Activated CD8-positive, alpha-beta T cell treated with anti-CD3 and anti-CD28 coated beads for 36 hours (primary cell): ENCODE data around the gene WRAP73. TPM values are rescaled to one million over a fixed set of nuclear protein-coding genes. Genes with fewer than 3 reads are reported as not detected.

Experiments
- ATAC-seq: fragments of 200-7000 bp; cut with Tn5 transposase; one replicate; pipeline ENCODE4 v1.10.0; 2021; ENCODE audit warnings: mild to moderate bottlenecking, moderate library complexity
- CTCF ChIA-PET: fragments of 350-600 bp; sonication (Branson Sonifier 250); formaldehyde crosslinking; loops from one replicate; lab custom pipeline; 2021; ENCODE audit warnings: antibody characterized with exemption; lab: Charles Lee
- POLR2A ChIA-PET: fragments of 350-600 bp; sonication (Branson Sonifier 250); formaldehyde crosslinking; loops from one replicate; lab custom pipeline; 2021; ENCODE audit warnings: antibody characterized with exemption; lab: Charles Lee
- DNase-seq: peaks from one replicate; pipeline ENCODE4 v3.0.0-alpha.2; 2020
- H3K27ac Mint-ChIP-seq: one replicate; pipeline ENCODE4 v1.8.0; 2021; ENCODE audit warnings: mild to moderate bottlenecking, mixed read lengths
- H3K27me3 Mint-ChIP-seq: one replicate; pipeline ENCODE4 v1.8.0; 2021; ENCODE audit warnings: mixed read lengths
- H3K36me3 Mint-ChIP-seq: one replicate; pipeline ENCODE4 v1.8.0; 2021; ENCODE audit warnings: low read depth, mixed read lengths
- H3K4me1 Mint-ChIP-seq: one replicate; pipeline ENCODE4 v1.8.0; 2021; ENCODE audit warnings: low read depth, mixed read lengths
- H3K4me3 Mint-ChIP-seq: one replicate; pipeline ENCODE4 v1.8.0; 2021; ENCODE audit warnings: mild to moderate bottlenecking, moderate library complexity, mixed read lengths
- H3K9me3 Mint-ChIP-seq: one replicate; pipeline ENCODE4 v1.8.0; 2021; ENCODE audit warnings: mixed read lengths
- CTCF ChIP-seq: fragments of 200-600 bp; IDR thresholded peaks from one replicate; pipeline ENCODE4 v1.8.0; 2022; ENCODE audit warnings: antibody characterized with exemption, mild to moderate bottlenecking
- intact Hi-C: fragments of 100-400 bp; cut with micrococcal nuclease; formaldehyde crosslinking; loops from one replicate; pipeline ENCODE4 v1.10.0; 2022
- total RNA-seq, 2 experiments: library from RNA; stranded (reverse); gene quantifications; one replicate each; pipeline ENCODE4 v1.2.3, GENCODE V29; 2021

WRAP73 gene
- total RNA-seq, 2 experiments from 2014 or later, result 34.2 to 35.4 TPM

- no peak for ATAC-seq
- CTCF ChIA-PET, result no interaction called here
- no peak for TF ChIP-seq CTCF
- H3K27ac Mint-ChIP-seq, result no peak overlapping the region
- no peaks in the 10 kb centered on the region for H3K9me3 Mint-ChIP-seq
- H3K4me1 Mint-ChIP-seq, result no peaks in the 10 kb centered on the region
- no peaks in the 10 kb centered on the region for H3K27me3 Mint-ChIP-seq
- peaks cover 10% of the 10 kb centered on the region for H3K36me3 Mint-ChIP-seq
- POLR2A ChIA-PET, result no interaction called here
- no peak overlapping the region for H3K4me3 Mint-ChIP-seq
- DNase-seq, result no peak
- intact Hi-C loops, result no loop called here
These were observed 17.6 kb downstream of the WRAP73 start for GRCh38 chr1:3632298-3632697.

- peaks cover 10% of the 10 kb centered on the region for H3K36me3 Mint-ChIP-seq
- no peak for ATAC-seq
- no peaks in the 10 kb centered on the region for H3K9me3 Mint-ChIP-seq
- H3K27me3 Mint-ChIP-seq, result no peaks in the 10 kb centered on the region
- DNase-seq, result no peak
- no peak overlapping the region for H3K4me3 Mint-ChIP-seq
- TF ChIP-seq CTCF, result no peak
- CTCF ChIA-PET, result interaction anchor here (4.2 kb wide), 1 partner anchor 12 kb away, joined by 19 read pairs; no protein-coding TSS in a partner anchor
- POLR2A ChIA-PET, result no interaction called here
- H3K4me1 Mint-ChIP-seq, result no peaks in the 10 kb centered on the region
- intact Hi-C loops, result no loop called here
- H3K27ac Mint-ChIP-seq, result no peak overlapping the region
These were observed 18.3 kb downstream of the WRAP73 start for GRCh38 chr1:3631320-3632260.

- Mint-ChIP-seq H3K27ac (no peak overlapping the region), H3K4me1 (peaks cover under 1% of the 10 kb centered on the region), H3K9me3 (no peaks in the 10 kb centered on the region), H3K4me3 (no peak overlapping the region), H3K36me3 (peaks cover 8% of the 10 kb centered on the region), H3K27me3 (no peaks in the 10 kb centered on the region)
- no peak for TF ChIP-seq CTCF
- ATAC-seq, result no peak
- DNase-seq, result no peak
- intact Hi-C loops, result no loop called here
- ChIA-PET POLR2A (no interaction called here), CTCF (interaction anchor here (4.2 kb wide), 1 partner anchor 11 kb away, joined by 19 read pairs; no protein-coding TSS in a partner anchor)
These were observed 19.0 kb downstream of the WRAP73 start for GRCh38 chr1:3630914-3631313.

- Mint-ChIP-seq H3K4me3 (no peak overlapping the region), H3K27me3 (no peaks in the 10 kb centered on the region), H3K36me3 (peaks cover 8% of the 10 kb centered on the region), H3K4me1 (peaks cover 5% of the 10 kb centered on the region), H3K9me3 (no peaks in the 10 kb centered on the region), H3K27ac (no peak overlapping the region)
- CTCF ChIA-PET, result interaction anchor here (0.6 to 4.2 kb wide), 3 partner anchors 11 to 94 kb away, joined by 3 to 19 read pairs (median 3); no protein-coding TSS in a partner anchor
- DNase-seq (no peak), ATAC-seq (no peak)
- intact Hi-C loops, result no loop called here
- POLR2A ChIA-PET, result interaction anchor here (1.1 kb wide), 1 partner anchor 12 kb away, joined by 3 read pairs; no protein-coding TSS in a partner anchor
- no peak for TF ChIP-seq CTCF
These were observed 19.7 kb downstream of the WRAP73 start for GRCh38 chr1:3630161-3630611.
